HCT116 (cell line): Measurements from ENCODE around the gene TSPEAR.

ENCODE experiments used
- CEBPB ChIP-seq: IDR thresholded peaks from 2 replicates; pipeline ENCODE4 v1.6.1; 2012; ENCODE audit warnings: low read depth
- CTCF ChIP-seq, 3 experiments: fragments of 200-600 bp in 1 of 3; sonication (generic) in 1 of 3; IDR thresholded peaks in 2 of 3; conservative IDR thresholded peaks in 1 of 3; 2 replicates each; pipeline ENCODE4 v1.5.1; 2012 to 2017; ENCODE audit warnings: low read depth in 2 of 3, low read length in 2 of 3, antibody characterized with exemption in 1 of 3, borderline replicate concordance in 1 of 3, control low read depth in 1 of 3, mild to moderate bottlenecking in 1 of 3, mixed read lengths in 1 of 3, mixed run types in 1 of 3, moderate library complexity in 1 of 3; ENCODE audit not compliant: insufficient read depth in 1 of 3
- EZH2 ChIP-seq: fragments of 200-600 bp; sonication (generic); IDR thresholded peaks from 2 replicates; pipeline ENCODE4 v1.6.1; 2017; ENCODE audit warnings: antibody characterized with exemption, mixed run types
- EZH2phosphoT487 ChIP-seq: fragments of 200-600 bp; IDR thresholded peaks from 2 replicates; pipeline ENCODE4 v1.6.1; 2018; ENCODE audit warnings: antibody characterized with exemption, borderline replicate concordance
- FOSL1 ChIP-seq: IDR thresholded peaks from 2 replicates; pipeline ENCODE4 v1.6.1; 2012; ENCODE audit warnings: low read depth
- MAX ChIP-seq: IDR thresholded peaks from 2 replicates; pipeline ENCODE4 v1.6.1; 2012
- POLR2AphosphoS5 ChIP-seq: IDR thresholded peaks from 2 replicates; pipeline ENCODE4 v1.6.1; 2011; ENCODE audit warnings: mild to moderate bottlenecking, low read depth, low read length, moderate library complexity

GRCh38 chr21:44654576-44655175, 56.7 kb downstream of the TSPEAR start, which contains the start of gene KRTAP12-4:
- TF ChIP-seq MAX = no peak
- TF ChIP-seq EZH2 = no peak
- no peak for TF ChIP-seq CTCF (IDR thresholded peaks at IDR 0.05 in 2 of 3, conservative IDR thresholded peaks at IDR 0.05 in 1 of 3; ENCODE audit: borderline replicate concordance in 1 of 3, insufficient read depth in 1 of 3, low read depth in 2 of 3, low read length in 2 of 3)
- no peak for TF ChIP-seq CEBPB
- TF ChIP-seq FOSL1 = no peak
- no peak for TF ChIP-seq POLR2AphosphoS5
- TF ChIP-seq EZH2phosphoT487 = no peak
